Liver (tissue), 9 donors: Measurements from ENCODE around the gene HAO2. TPM values are rescaled to one million over a fixed set of nuclear protein-coding genes. Genes with fewer than 3 reads are reported as not detected.

ENCODE experiments used
- DNase-seq: peaks from one replicate; pipeline ENCODE4 v3.0.0-alpha.2; 2017; ENCODE audit warnings: low spot score
- H3K27ac ChIP-seq, 2 donors: one replicate each; pipeline ENCODE4 v1.7.0; 2013; ENCODE audit warnings: inconsistent platforms in 2 of 2, low read length in 2 of 2, control low read depth in 1 of 2, low read depth in 1 of 2, mild to moderate bottlenecking in 1 of 2
- H3K27me3 ChIP-seq, 4 donors: one replicate each; pipeline versions ENCODE4 v1.6.1 to v1.7.0; 2013; ENCODE audit warnings: low read length in 3 of 4, inconsistent platforms in 1 of 4, mild to moderate bottlenecking in 1 of 4, moderate library complexity in 1 of 4; ENCODE audit not compliant: control insufficient read depth in 4 of 4, insufficient read depth in 4 of 4
- H3K36me3 ChIP-seq, 4 donors: one replicate each; pipeline versions ENCODE4 v1.6.1 to v1.7.0; 2013; ENCODE audit warnings: low read length in 3 of 4, mild to moderate bottlenecking in 3 of 4, low read depth in 1 of 4, moderate library complexity in 1 of 4; ENCODE audit not compliant: control insufficient read depth in 4 of 4, insufficient read depth in 3 of 4
- H3K4me1 ChIP-seq, 4 donors: one replicate each; pipeline versions ENCODE4 v1.6.1 to v1.7.0; 2013; ENCODE audit warnings: low read length in 3 of 4, mild to moderate bottlenecking in 3 of 4, moderate library complexity in 1 of 4; ENCODE audit not compliant: control insufficient read depth in 4 of 4, insufficient read depth in 4 of 4
- H3K4me3 ChIP-seq, 3 donors: one replicate each; pipeline versions ENCODE4 v1.6.1 to v1.7.0; 2013; ENCODE audit warnings: low read length in 3 of 3, control low read depth in 1 of 3, low read depth in 1 of 3, mild to moderate bottlenecking in 1 of 3
- H3K9ac ChIP-seq, 2 donors: one replicate each; pipeline ENCODE4 v1.7.0; 2013; ENCODE audit warnings: low read length in 2 of 2, mild to moderate bottlenecking in 2 of 2, moderate library complexity in 2 of 2, control low read depth in 1 of 2, low read depth in 1 of 2
- H3K9me3 ChIP-seq, 4 donors: one replicate each; pipeline versions ENCODE4 v1.6.1 to v1.7.0; 2013; ENCODE audit warnings: low read length in 3 of 4; ENCODE audit not compliant: control insufficient read depth in 4 of 4
- EGR1 ChIP-seq, 2 donors: IDR thresholded peaks; 2 replicates each; pipeline ENCODE4 v1.6.1; 2016 to 2018; ENCODE audit warnings: antibody characterized with exemption in 2 of 2, low read depth in 2 of 2
- FOXA1 ChIP-seq: IDR thresholded peaks from 2 replicates; pipeline ENCODE4 v1.6.1; 2016; ENCODE audit warnings: antibody characterized with exemption
- FOXA2 ChIP-seq: IDR thresholded peaks from 2 replicates; pipeline ENCODE4 v1.6.1; 2016; ENCODE audit warnings: antibody characterized with exemption
- HNF4G ChIP-seq: IDR thresholded peaks from 2 replicates; pipeline ENCODE4 v1.6.1; 2016; ENCODE audit warnings: antibody characterized with exemption
- JUND ChIP-seq, 2 donors: IDR thresholded peaks; 2 replicates each; pipeline ENCODE4 v1.6.1; 2016; ENCODE audit warnings: antibody characterized with exemption in 2 of 2
- NR2F2 ChIP-seq: IDR thresholded peaks from 2 replicates; pipeline ENCODE4 v1.6.1; 2016; ENCODE audit warnings: antibody characterized with exemption
- RAD21 ChIP-seq, 2 donors: IDR thresholded peaks; 2 replicates each; pipeline ENCODE4 v1.6.1; 2016; ENCODE audit warnings: antibody characterized with exemption in 2 of 2, mild to moderate bottlenecking in 2 of 2
- RXRA ChIP-seq, 2 donors: IDR thresholded peaks; 2 replicates each; pipeline ENCODE4 v1.6.1; 2017 to 2018; ENCODE audit warnings: antibody characterized with exemption in 2 of 2, mild to moderate bottlenecking in 1 of 2
- SP1 ChIP-seq: IDR thresholded peaks from 2 replicates; pipeline ENCODE4 v1.6.1; 2018; ENCODE audit warnings: antibody characterized with exemption, mild to moderate bottlenecking
- TAF1 ChIP-seq: conservative IDR thresholded peaks from 2 replicates; pipeline ENCODE4 v1.6.1; 2016; ENCODE audit warnings: antibody characterized with exemption, mild to moderate bottlenecking
- YY1 ChIP-seq: IDR thresholded peaks from 2 replicates; pipeline ENCODE4 v1.6.1; 2016; ENCODE audit warnings: antibody characterized with exemption, mild to moderate bottlenecking
- WGBS: extraction: QIAGEN DNeasy Blood & Tissue Kit; methylation state at CpG from one replicate; pipeline ENCODE4 v1.1.7; 2013; 5-methylcytosine and 5-hydroxymethylcytosine counted together
- polyA plus RNA-seq, 2 donors: library from polyadenylated mRNA; stranded (reverse) in 1 of 2; unstranded in 1 of 2; fragments of 200-250 nt in 1 of 2; fragments of >200 nt in 1 of 2; fragmentation: Nextera tagmentation in 1 of 2; extraction: Ambion mirVana in 1 of 2; gene quantifications; one replicate each; pipeline versions ENCODE4 v1.2.1 to v1.2.3, GENCODE V29; 2013 to 2015
- total RNA-seq, 2 donors: library from RNA; depleted of rRNA; stranded (reverse); fragments of >200 nt; gene quantifications; one replicate each; pipeline ENCODE4 v1.2.3, GENCODE V29; 2014
- TF ChIP-seq, protein P1 (sequence below): fragments of 150-350 bp; IDR thresholded peaks from 2 replicates; pipeline ENCODE4 v1.5.1; 2017; ENCODE audit warnings: improper control_type of control experiment, low read depth, low read length; ENCODE audit not compliant: missing input control
- TF ChIP-seq, protein P2 (sequence below): IDR thresholded peaks from 2 replicates; pipeline ENCODE4 v1.6.1; 2016; ENCODE audit warnings: antibody characterized with exemption, mild to moderate bottlenecking
- TF ChIP-seq, protein P3 (sequence below): IDR thresholded peaks from 2 replicates; pipeline ENCODE4 v1.6.1; 2016; ENCODE audit warnings: antibody characterized with exemption
- TF ChIP-seq, protein P4 (sequence below): IDR thresholded peaks from 2 replicates; pipeline ENCODE4 v1.6.1; 2016; ENCODE audit warnings: antibody characterized with exemption
- TF ChIP-seq, protein P5 (sequence below): IDR thresholded peaks from 2 replicates; pipeline ENCODE4 v1.6.1; 2016; ENCODE audit warnings: antibody characterized with exemption
- donor health status: healthy.
- donor health status: healthy.
- donor health status: healthy.
- donor health status: healthy.
- donor health status: healthy.

HAO2 gene
- total and polyA plus RNA-seq, 4 donors: 8.2 to 377 (median 150) TPM

DNA sequence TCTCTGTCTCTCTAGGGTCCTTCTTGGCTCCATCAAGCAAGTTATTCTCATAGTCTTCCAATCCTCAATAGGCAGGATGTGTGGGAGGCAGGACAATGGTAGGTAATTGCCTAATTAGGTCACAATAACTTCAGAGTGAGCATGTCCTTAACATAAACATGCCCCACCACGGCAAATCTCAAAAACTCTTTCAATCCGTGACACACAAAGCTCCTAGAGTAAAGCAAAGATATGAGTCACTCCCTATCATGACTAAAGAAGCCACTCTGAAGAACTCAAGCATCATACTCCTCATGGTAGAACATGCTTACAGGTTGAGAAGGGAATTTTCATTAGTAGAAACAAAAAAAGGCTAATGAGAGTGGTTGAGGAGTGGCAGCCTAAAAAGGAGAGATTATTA lies 4.9 kb downstream of the HAO2 start:
- peak overlapping the region; percentile 28 to 50 for H3K27ac ChIP-seq
- H3K9ac ChIP-seq: no peak overlapping the region
- no peaks in the 10 kb centered on the region for H3K36me3 ChIP-seq
- no peaks in the 10 kb centered on the region for H3K9me3 ChIP-seq
- no peak for TF ChIP-seq SP1
- TF ChIP-seq, protein P1, sequence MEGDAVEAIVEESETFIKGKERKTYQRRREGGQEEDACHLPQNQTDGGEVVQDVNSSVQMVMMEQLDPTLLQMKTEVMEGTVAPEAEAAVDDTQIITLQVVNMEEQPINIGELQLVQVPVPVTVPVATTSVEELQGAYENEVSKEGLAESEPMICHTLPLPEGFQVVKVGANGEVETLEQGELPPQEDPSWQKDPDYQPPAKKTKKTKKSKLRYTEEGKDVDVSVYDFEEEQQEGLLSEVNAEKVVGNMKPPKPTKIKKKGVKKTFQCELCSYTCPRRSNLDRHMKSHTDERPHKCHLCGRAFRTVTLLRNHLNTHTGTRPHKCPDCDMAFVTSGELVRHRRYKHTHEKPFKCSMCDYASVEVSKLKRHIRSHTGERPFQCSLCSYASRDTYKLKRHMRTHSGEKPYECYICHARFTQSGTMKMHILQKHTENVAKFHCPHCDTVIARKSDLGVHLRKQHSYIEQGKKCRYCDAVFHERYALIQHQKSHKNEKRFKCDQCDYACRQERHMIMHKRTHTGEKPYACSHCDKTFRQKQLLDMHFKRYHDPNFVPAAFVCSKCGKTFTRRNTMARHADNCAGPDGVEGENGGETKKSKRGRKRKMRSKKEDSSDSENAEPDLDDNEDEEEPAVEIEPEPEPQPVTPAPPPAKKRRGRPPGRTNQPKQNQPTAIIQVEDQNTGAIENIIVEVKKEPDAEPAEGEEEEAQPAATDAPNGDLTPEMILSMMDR: no peak
- TF ChIP-seq, protein P2, sequence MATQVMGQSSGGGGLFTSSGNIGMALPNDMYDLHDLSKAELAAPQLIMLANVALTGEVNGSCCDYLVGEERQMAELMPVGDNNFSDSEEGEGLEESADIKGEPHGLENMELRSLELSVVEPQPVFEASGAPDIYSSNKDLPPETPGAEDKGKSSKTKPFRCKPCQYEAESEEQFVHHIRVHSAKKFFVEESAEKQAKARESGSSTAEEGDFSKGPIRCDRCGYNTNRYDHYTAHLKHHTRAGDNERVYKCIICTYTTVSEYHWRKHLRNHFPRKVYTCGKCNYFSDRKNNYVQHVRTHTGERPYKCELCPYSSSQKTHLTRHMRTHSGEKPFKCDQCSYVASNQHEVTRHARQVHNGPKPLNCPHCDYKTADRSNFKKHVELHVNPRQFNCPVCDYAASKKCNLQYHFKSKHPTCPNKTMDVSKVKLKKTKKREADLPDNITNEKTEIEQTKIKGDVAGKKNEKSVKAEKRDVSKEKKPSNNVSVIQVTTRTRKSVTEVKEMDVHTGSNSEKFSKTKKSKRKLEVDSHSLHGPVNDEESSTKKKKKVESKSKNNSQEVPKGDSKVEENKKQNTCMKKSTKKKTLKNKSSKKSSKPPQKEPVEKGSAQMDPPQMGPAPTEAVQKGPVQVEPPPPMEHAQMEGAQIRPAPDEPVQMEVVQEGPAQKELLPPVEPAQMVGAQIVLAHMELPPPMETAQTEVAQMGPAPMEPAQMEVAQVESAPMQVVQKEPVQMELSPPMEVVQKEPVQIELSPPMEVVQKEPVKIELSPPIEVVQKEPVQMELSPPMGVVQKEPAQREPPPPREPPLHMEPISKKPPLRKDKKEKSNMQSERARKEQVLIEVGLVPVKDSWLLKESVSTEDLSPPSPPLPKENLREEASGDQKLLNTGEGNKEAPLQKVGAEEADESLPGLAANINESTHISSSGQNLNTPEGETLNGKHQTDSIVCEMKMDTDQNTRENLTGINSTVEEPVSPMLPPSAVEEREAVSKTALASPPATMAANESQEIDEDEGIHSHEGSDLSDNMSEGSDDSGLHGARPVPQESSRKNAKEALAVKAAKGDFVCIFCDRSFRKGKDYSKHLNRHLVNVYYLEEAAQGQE: no peak
- no peak for TF ChIP-seq EGR1 (IDR thresholded peaks at IDR 0.05; ENCODE audit: low read depth in 2 of 2)
- no peak for TF ChIP-seq JUND (IDR thresholded peaks at IDR 0.05)
- TF ChIP-seq RAD21 (IDR thresholded peaks at IDR 0.05): no peak
- TF ChIP-seq FOXA2: no peak
- TF ChIP-seq, protein P3, sequence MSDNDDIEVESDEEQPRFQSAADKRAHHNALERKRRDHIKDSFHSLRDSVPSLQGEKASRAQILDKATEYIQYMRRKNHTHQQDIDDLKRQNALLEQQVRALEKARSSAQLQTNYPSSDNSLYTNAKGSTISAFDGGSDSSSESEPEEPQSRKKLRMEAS: no peak
- no peak for TF ChIP-seq FOXA1
- no peak for TF ChIP-seq HNF4G
- TF ChIP-seq, protein P4, sequence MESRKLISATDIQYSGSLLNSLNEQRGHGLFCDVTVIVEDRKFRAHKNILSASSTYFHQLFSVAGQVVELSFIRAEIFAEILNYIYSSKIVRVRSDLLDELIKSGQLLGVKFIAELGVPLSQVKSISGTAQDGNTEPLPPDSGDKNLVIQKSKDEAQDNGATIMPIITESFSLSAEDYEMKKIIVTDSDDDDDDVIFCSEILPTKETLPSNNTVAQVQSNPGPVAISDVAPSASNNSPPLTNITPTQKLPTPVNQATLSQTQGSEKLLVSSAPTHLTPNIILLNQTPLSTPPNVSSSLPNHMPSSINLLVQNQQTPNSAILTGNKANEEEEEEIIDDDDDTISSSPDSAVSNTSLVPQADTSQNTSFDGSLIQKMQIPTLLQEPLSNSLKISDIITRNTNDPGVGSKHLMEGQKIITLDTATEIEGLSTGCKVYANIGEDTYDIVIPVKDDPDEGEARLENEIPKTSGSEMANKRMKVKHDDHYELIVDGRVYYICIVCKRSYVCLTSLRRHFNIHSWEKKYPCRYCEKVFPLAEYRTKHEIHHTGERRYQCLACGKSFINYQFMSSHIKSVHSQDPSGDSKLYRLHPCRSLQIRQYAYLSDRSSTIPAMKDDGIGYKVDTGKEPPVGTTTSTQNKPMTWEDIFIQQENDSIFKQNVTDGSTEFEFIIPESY: no peak
- TF ChIP-seq, protein P5, sequence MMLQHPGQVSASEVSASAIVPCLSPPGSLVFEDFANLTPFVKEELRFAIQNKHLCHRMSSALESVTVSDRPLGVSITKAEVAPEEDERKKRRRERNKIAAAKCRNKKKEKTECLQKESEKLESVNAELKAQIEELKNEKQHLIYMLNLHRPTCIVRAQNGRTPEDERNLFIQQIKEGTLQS: no peak
- no peak for TF ChIP-seq RXRA (IDR thresholded peaks at IDR 0.05)
- TF ChIP-seq TAF1: no peak
- no peak for TF ChIP-seq YY1
- no peak for TF ChIP-seq NR2F2
- no peak overlapping the region for H3K4me3 ChIP-seq
- H3K4me1 ChIP-seq: peaks cover 12 to 83% (median 56%) of the 10 kb centered on the region in 4 donors
- H3K27me3 ChIP-seq: no peaks in the 10 kb centered on the region
- 64% methylated on average over 2 of the region's 2 CpGs for WGBS
- no peak for DNase-seq
